ENCODE measurements around the gene MCUR1. TPM values are rescaled to one million over a fixed set of nuclear protein-coding genes. Genes with fewer than 3 reads are reported as not detected.

The MCUR1 gene
- polyA plus RNA-seq, 2 donors, result 10.4 to 40.0 TPM

- Histone ChIP-seq H3K36me3 (ENCODE audit: control insufficient read depth in 2 of 2, insufficient read depth in 2 of 2, low read length in 1 of 2) (no peaks in the 10 kb centered on the region), H3K4me1 (ENCODE audit: control insufficient read depth in 2 of 2, insufficient read depth in 2 of 2, low read length in 1 of 2) (peaks cover 0 to 22% of the 10 kb centered on the region in 2 donors), H3K9me3 (ENCODE audit: control insufficient read depth in 2 of 2, insufficient read depth in 1 of 2, low read depth in 1 of 2, low read length in 1 of 2) (no peaks in the 10 kb centered on the region), H3K27ac (ENCODE audit: low read depth in 2 of 2, low read length in 1 of 2) (peak overlapping the region; percentile 95 to 96), H3K4me3 (ENCODE audit: low read depth in 1 of 2, low read length in 2 of 2) (no peak overlapping the region), H3K27me3 (ENCODE audit: control insufficient read depth in 1 of 2, insufficient read depth in 2 of 2, low read length in 2 of 2) (no peaks in the 10 kb centered on the region)
- 96 to 98% methylated on average over 6 of the region's 6 CpGs for WGBS, 2 donors
These were observed 55.3 kb downstream of the MCUR1 start for GRCh38 chr6:13759025-13759424.

GRCh38 chr6:13754644-13755043 lies 59.7 kb downstream of the MCUR1 start:
- H3K27ac ChIP-seq (ENCODE audit: low read depth in 2 of 2, low read length in 1 of 2), result peak overlapping the region in 1 of 2 donors; percentile 43
- no peak overlapping the region for H3K4me3 ChIP-seq (ENCODE audit: low read depth in 1 of 2, low read length in 2 of 2)
- no peaks in the 10 kb centered on the region for H3K9me3 ChIP-seq (ENCODE audit: control insufficient read depth in 2 of 2, insufficient read depth in 1 of 2, low read depth in 1 of 2, low read length in 1 of 2)
- H3K36me3 ChIP-seq (ENCODE audit: control insufficient read depth in 2 of 2, insufficient read depth in 2 of 2, low read length in 1 of 2), result no peaks in the 10 kb centered on the region
- no peaks in the 10 kb centered on the region for H3K27me3 ChIP-seq (ENCODE audit: control insufficient read depth in 1 of 2, insufficient read depth in 2 of 2, low read length in 2 of 2)
- WGBS, 2 donors, result 95 to 96% methylated on average over 2 of the region's 2 CpGs
- H3K4me1 ChIP-seq (ENCODE audit: control insufficient read depth in 2 of 2, insufficient read depth in 2 of 2, low read length in 1 of 2), result peaks cover 0 to 12% of the 10 kb centered on the region in 2 donors

- H3K4me1 ChIP-seq (ENCODE audit: control insufficient read depth in 2 of 2, insufficient read depth in 2 of 2, low read length in 1 of 2), result no peaks in the 10 kb centered on the region
- no peak overlapping the region for H3K4me3 ChIP-seq (ENCODE audit: low read depth in 1 of 2, low read length in 2 of 2)
- 91 to 97% methylated on average over 7 of the region's 7 CpGs for WGBS, 2 donors
These were observed 70.6 kb downstream of the MCUR1 start for GRCh38 chr6:13743736-13744127.

GRCh38 chr6:13742961-13743735 lies 71.2 kb downstream of the MCUR1 start:
- WGBS, 2 donors, result 66 to 76% methylated on average over 48 to 56 of the region's 56 CpGs
- Histone ChIP-seq H3K9me3 (ENCODE audit: control insufficient read depth in 2 of 2, insufficient read depth in 1 of 2, low read depth in 1 of 2, low read length in 1 of 2) (no peaks in the 10 kb centered on the region), H3K36me3 (ENCODE audit: control insufficient read depth in 2 of 2, insufficient read depth in 2 of 2, low read length in 1 of 2) (no peaks in the 10 kb centered on the region), H3K4me3 (ENCODE audit: low read depth in 1 of 2, low read length in 2 of 2) (peak overlapping the region; percentile 10 to 15), H3K27me3 (ENCODE audit: control insufficient read depth in 1 of 2, insufficient read depth in 2 of 2, low read length in 2 of 2) (no peaks in the 10 kb centered on the region), H3K4me1 (ENCODE audit: control insufficient read depth in 2 of 2, insufficient read depth in 2 of 2, low read length in 1 of 2) (no peaks in the 10 kb centered on the region), H3K27ac (ENCODE audit: low read depth in 2 of 2, low read length in 1 of 2) (no peak overlapping the region)

More at GRCh38 chr6:13743736-13744127, 70.6 kb downstream of the MCUR1 start:
- H3K27ac ChIP-seq (ENCODE audit: low read depth in 2 of 2, low read length in 1 of 2), result no peak overlapping the region
- H3K36me3 ChIP-seq (ENCODE audit: control insufficient read depth in 2 of 2, insufficient read depth in 2 of 2, low read length in 1 of 2), result no peaks in the 10 kb centered on the region
- H3K9me3 ChIP-seq (ENCODE audit: control insufficient read depth in 2 of 2, insufficient read depth in 1 of 2, low read depth in 1 of 2, low read length in 1 of 2), result no peaks in the 10 kb centered on the region
- no peaks in the 10 kb centered on the region for H3K27me3 ChIP-seq (ENCODE audit: control insufficient read depth in 1 of 2, insufficient read depth in 2 of 2, low read length in 2 of 2)

DNA sequence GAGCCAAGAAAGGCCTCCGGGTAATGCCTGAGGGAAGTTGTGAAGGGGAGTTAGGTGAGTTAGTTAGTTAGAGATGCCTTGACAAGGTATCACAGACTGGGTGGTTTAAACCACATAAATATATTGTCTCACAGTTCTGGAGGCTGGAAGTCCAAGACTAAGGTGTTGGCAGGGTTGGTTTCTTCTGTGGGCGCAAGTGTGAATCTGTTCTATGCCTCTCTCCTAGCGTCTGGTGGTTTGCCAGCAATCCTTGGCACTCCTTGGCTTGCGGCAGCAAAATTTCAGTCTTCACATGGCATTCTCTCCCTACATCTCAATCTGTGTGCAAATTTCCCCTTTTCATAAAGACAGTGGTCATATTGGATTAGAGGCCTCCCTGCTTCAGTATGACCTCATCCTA lies 73.0 kb downstream of the MCUR1 start:
- Histone ChIP-seq H3K4me3 (ENCODE audit: low read depth in 1 of 2, low read length in 2 of 2) (no peak overlapping the region), H3K9me3 (ENCODE audit: control insufficient read depth in 2 of 2, insufficient read depth in 1 of 2, low read depth in 1 of 2, low read length in 1 of 2) (no peaks in the 10 kb centered on the region)
- 86 to 92% methylated on average over 4 of the region's 4 CpGs for WGBS, 2 donors

More for the DNA sequence above, 73.0 kb downstream of the MCUR1 start:
- H3K27ac ChIP-seq (ENCODE audit: low read depth in 2 of 2, low read length in 1 of 2), result no peak overlapping the region
- no peaks in the 10 kb centered on the region for H3K36me3 ChIP-seq (ENCODE audit: control insufficient read depth in 2 of 2, insufficient read depth in 2 of 2, low read length in 1 of 2)
- no peaks in the 10 kb centered on the region for H3K27me3 ChIP-seq (ENCODE audit: control insufficient read depth in 1 of 2, insufficient read depth in 2 of 2, low read length in 2 of 2)
- no peaks in the 10 kb centered on the region for H3K4me1 ChIP-seq (ENCODE audit: control insufficient read depth in 2 of 2, insufficient read depth in 2 of 2, low read length in 1 of 2)

Other genes starting within 250 kb of the MCUR1 start
- gene SIRT5, start 240.0 kb downstream of the MCUR1 start, polyA plus RNA-seq, result 1 to 10 TPM; 3.6 to 5.5 TPM
- gene NOL7, start 199.2 kb downstream of the MCUR1 start, polyA plus RNA-seq, result 10 to 100 TPM; 30.9 to 52.1 TPM
- gene RANBP9, start 102.7 kb downstream of the MCUR1 start, polyA plus RNA-seq, result 100 to 1,000 TPM in 1 of 2 donors, 10 to 100 TPM in 1; 60.8 to 123 TPM
- under 1 TPM; 0.06 to 0.08 TPM for gene RNF182, start 110.4 kb upstream of the MCUR1 start, polyA plus RNA-seq

Data from esophagus (tissue), 2 donors.